ENCODE measurements around the gene SCYL1. TPM values are rescaled to one million over a fixed set of nuclear protein-coding genes. Genes with fewer than 3 reads are reported as not detected.

The SCYL1 gene
- total and polyA plus RNA-seq, 2 donors (not counting 1 experiment from before 2014, with no cell fraction given) = 76.5 to 85.5 TPM

- TF ChIP-seq EZH2 (IDR thresholded peaks at IDR 0.05; ENCODE audit: borderline replicate concordance, insufficient read depth, low read depth, low read length, poor library complexity, severe bottlenecking) = no peak
- TF ChIP-seq CTCF (IDR thresholded peaks at IDR 0.05) = no peak
- no peaks in the 10 kb centered on the region for H3K27me3 ChIP-seq (replicated peaks in 1 of 4; ENCODE audit: control extremely low read depth in 1 of 4, control insufficient read depth in 3 of 4, insufficient read depth in 4 of 4, low read length in 3 of 4)
- DNase-seq (no peak), ATAC-seq (ENCODE audit: low read depth) (no peak)
- peaks cover 28% of the 10 kb centered on the region for H3K79me2 ChIP-seq (ENCODE audit: control insufficient read depth, insufficient read depth, low read length)
- CTCF ChIA-PET = interaction anchor here (0.7 kb wide), 1 partner anchor 10 kb away, joined by 3 read pairs; no protein-coding TSS in a partner anchor
- 100% methylated on average over 2 of the region's 2 CpGs for WGBS (ENCODE audit: insufficient coverage)
- H3K4me3 ChIP-seq (ENCODE audit: control extremely low read depth in 1 of 5, extremely low read depth in 1 of 5, insufficient read depth in 1 of 5, low read depth in 2 of 5, low read length in 4 of 5) = no peak overlapping the region
- no peaks in the 10 kb centered on the region for H3K9me3 ChIP-seq (ENCODE audit: control extremely low read depth in 1 of 3, control insufficient read depth in 2 of 3, insufficient read depth in 1 of 3, low read length in 2 of 3)
- H3K4me1 ChIP-seq (ENCODE audit: control insufficient read depth in 2 of 2, insufficient read depth in 2 of 2, low read length in 2 of 2) = peaks cover 4 to 14% of the 10 kb centered on the region in 2 donors
- Mint-ChIP-seq H3K4me1 (peaks cover 6% of the 10 kb centered on the region), H3K9me3 (ENCODE audit: insufficient read depth) (no peaks in the 10 kb centered on the region), H3K4me3 (no peak overlapping the region), H3K27ac (no peak overlapping the region), H3K27me3 (no peaks in the 10 kb centered on the region)
- no peaks in the 10 kb centered on the region for H4K20me1 ChIP-seq (ENCODE audit: control insufficient read depth, insufficient read depth, low read length, poor library complexity, severe bottlenecking)
- no peak overlapping the region for H3K4me2 ChIP-seq (replicated peaks; ENCODE audit: low read depth, low read length, poor library complexity, severe bottlenecking)
- no peak overlapping the region for H3K9ac ChIP-seq (ENCODE audit: low read length)
- intact Hi-C loops (cut with micrococcal nuclease) = no loop called here
- POLR2A ChIA-PET = interaction anchor here (1.1 to 1.5 kb wide), 2 partner anchors 9 to 52 kb away, joined by 4 to 6 read pairs; no protein-coding TSS in a partner anchor
- no peak overlapping the region for H2AFZ ChIP-seq (ENCODE audit: insufficient read depth, low read depth, low read length, poor library complexity, severe bottlenecking)
- H3K27ac ChIP-seq (ENCODE audit: low read length in 2 of 2) = no peak overlapping the region
- H3K36me3 ChIP-seq (replicated peaks in 1 of 2; ENCODE audit: control extremely low read depth in 1 of 2, control insufficient read depth in 1 of 2, extremely low read depth in 1 of 2, insufficient read depth in 2 of 2, low read length in 1 of 2) = no peaks in the 10 kb centered on the region
Measured at GRCh38 chr11:65482306-65482850, 42.5 kb upstream of the SCYL1 start.

- Histone ChIP-seq H3K27me3 (replicated peaks in 1 of 4; ENCODE audit: control extremely low read depth in 1 of 4, control insufficient read depth in 3 of 4, insufficient read depth in 4 of 4, low read length in 3 of 4) (no peaks in the 10 kb centered on the region), H3K27ac (ENCODE audit: low read length in 2 of 2) (no peak overlapping the region), H3K36me3 (replicated peaks in 1 of 2; ENCODE audit: control extremely low read depth in 1 of 2, control insufficient read depth in 1 of 2, extremely low read depth in 1 of 2, insufficient read depth in 2 of 2, low read length in 1 of 2) (no peaks in the 10 kb centered on the region), H3K79me2 (ENCODE audit: control insufficient read depth, insufficient read depth, low read length) (peaks cover 23% of the 10 kb centered on the region), H3K4me3 (ENCODE audit: control extremely low read depth in 1 of 5, extremely low read depth in 1 of 5, insufficient read depth in 1 of 5, low read depth in 2 of 5, low read length in 4 of 5) (no peak overlapping the region), H3K9ac (ENCODE audit: low read length) (no peak overlapping the region), H3K4me1 (ENCODE audit: control insufficient read depth in 2 of 2, insufficient read depth in 2 of 2, low read length in 2 of 2) (peaks cover 20 to 26% of the 10 kb centered on the region in 2 donors), H4K20me1 (ENCODE audit: control insufficient read depth, insufficient read depth, low read length, poor library complexity, severe bottlenecking) (no peaks in the 10 kb centered on the region), H3K4me2 (replicated peaks; ENCODE audit: low read depth, low read length, poor library complexity, severe bottlenecking) (no peak overlapping the region), H3K9me3 (ENCODE audit: control extremely low read depth in 1 of 3, control insufficient read depth in 2 of 3, insufficient read depth in 1 of 3, low read length in 2 of 3) (no peaks in the 10 kb centered on the region), H2AFZ (ENCODE audit: insufficient read depth, low read depth, low read length, poor library complexity, severe bottlenecking) (no peak overlapping the region)
- TF ChIP-seq EZH2 (IDR thresholded peaks at IDR 0.05; ENCODE audit: borderline replicate concordance, insufficient read depth, low read depth, low read length, poor library complexity, severe bottlenecking) (no peak), CTCF (IDR thresholded peaks at IDR 0.05) (no peak)
- Mint-ChIP-seq H3K27me3 (no peaks in the 10 kb centered on the region), H3K9me3 (ENCODE audit: insufficient read depth) (no peaks in the 10 kb centered on the region), H3K27ac (no peak overlapping the region), H3K4me1 (peaks cover 28% of the 10 kb centered on the region), H3K4me3 (no peak overlapping the region)
- DNase-seq (no peak), ATAC-seq (ENCODE audit: low read depth) (no peak)
- intact Hi-C loops (cut with micrococcal nuclease) = no loop called here
- 100% methylated on average over 1 of the region's 5 CpGs for WGBS (ENCODE audit: insufficient coverage)
- POLR2A ChIA-PET = interaction anchor here (1.2 to 8.8 kb wide), 4 partner anchors 9 to 64 kb away, joined by 3 to 70 read pairs (median 32); partner anchors contain the start of gene MALAT1
- CTCF ChIA-PET = interaction anchor here (1.3 to 1.7 kb wide), 3 partner anchors 14 to 26 kb away, joined by 3 read pairs; no protein-coding TSS in a partner anchor
Measured at GRCh38 chr11:65485920-65486219, 39.0 kb upstream of the SCYL1 start.

Data from B cell (primary cell).